ENCODE measurements around the gene MATN3. TPM values are rescaled to one million over a fixed set of nuclear protein-coding genes. Genes with fewer than 3 reads are reported as not detected.
A peak's percentile ranks its signal among the peaks of the same experiment; 100 is the strongest.

MATN3 gene
- not detected for polyA plus RNA-seq

DNA sequence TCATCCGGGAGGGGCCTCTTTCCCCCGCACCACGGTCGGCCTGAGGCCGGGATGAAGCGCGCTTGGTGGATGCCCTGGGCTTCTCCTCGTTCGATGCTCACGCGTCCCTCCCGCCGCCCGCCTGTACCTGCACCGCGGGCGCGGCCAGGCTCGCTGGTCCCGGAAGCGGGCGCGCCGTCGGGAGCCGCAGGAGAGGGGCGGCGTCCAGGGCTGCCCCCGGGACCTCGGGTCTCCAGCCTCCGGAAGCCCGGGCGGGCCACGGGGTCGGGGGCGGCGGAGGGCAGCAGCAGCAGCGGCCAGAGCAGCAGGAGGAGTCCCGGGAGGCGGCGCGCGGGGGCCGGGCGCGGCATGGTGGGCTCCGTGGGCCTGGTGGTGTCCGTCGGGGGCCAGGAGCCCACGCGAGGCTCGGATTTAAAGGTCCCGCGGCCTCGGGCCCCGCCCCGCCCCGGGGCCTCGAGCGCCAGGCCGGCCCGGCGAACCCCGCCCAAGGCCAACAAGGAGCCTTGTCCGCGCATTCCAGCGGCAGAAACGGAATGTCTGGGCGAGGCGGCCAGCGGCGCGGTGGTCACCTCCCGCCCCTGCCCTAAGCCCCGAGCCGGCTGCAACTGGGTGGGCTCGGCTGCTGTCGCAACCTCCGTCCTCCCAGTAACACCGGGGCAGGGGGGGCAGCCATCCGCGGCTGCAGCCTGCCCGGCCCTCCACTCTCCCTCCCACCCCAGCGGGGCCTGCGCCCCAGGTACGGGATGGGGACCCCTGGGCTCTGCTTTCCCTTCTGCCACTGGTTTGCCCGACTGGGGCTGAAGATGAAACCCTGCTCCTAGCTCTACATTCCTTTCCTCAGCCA, at the start of gene MATN3:
Gene MATN3, minus strand, starts transcription at position 387 of the 844 bp plus-strand sequence. Its CDS starts 37 bp downstream, at position 350.
- Mint-ChIP-seq H3K9me3 (no peaks in the 10 kb centered on the region), H3K4me1 (peaks cover 13 to 15% of the 10 kb centered on the region in 2 donors), H3K36me3 (no peaks in the 10 kb centered on the region), H3K4me3 (peak within 1 kb of the TSS; percentile 68 to 84 (median 79)), H3K27ac (no peak within 1 kb of the TSS), H3K27me3 (ENCODE audit: low read depth in 3 of 3) (peaks cover 12 to 31% (median 19%) of the 10 kb centered on the region in 3 donors)
- DNase-seq, result no peak

DNA sequence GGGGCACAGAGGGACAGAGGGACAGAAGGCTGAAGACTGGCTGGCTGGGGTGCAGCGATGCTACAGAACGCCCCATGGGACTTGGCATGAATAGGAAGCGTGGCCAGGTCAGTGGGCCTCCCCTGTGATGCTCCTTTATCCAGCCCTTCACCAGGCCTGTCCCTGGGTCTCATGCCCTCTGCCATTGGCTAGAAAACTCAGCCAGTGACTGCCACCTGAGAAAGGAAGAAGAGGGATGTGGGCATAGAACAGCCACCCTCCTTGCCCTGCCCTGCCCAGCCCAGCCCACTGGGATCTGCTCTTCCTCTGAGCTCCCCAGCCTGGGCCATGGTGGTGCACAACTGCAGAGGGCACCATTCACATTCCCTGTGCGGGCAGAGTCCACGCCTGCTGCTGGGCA, 49.5 kb upstream of the MATN3 start:
- peaks cover 4 to 8% (median 7%) of the 10 kb centered on the region in 3 donors for H3K27me3 Mint-ChIP-seq (ENCODE audit: low read depth in 3 of 3)
- no peaks in the 10 kb centered on the region for H3K4me1 Mint-ChIP-seq
- H3K9me3 Mint-ChIP-seq, result no peaks in the 10 kb centered on the region
- DNase-seq, result no peak
- no peak overlapping the region for H3K4me3 Mint-ChIP-seq
- H3K27ac Mint-ChIP-seq, result no peak overlapping the region
- no peaks in the 10 kb centered on the region for H3K36me3 Mint-ChIP-seq

DNA sequence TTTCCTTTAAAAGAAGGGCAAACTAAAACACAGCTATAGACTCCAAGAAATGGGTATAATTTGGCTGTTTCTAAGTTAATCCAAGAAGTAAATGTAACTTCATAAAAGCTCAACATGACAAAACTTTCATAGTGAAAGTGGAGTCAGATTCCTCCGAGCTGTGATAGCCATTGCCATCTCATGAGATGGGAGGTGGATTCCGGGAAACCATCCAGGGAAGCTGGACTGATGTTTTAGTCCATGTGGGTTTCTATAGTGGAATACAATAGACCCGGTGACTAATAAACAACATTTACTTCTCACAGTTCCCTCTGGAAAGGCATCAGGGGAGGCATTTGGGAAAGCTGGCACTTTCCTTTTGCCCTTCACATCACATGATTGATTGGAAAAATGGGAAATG, 49.0 kb upstream of the MATN3 start:
- Mint-ChIP-seq H3K27me3 (ENCODE audit: low read depth in 3 of 3) (peaks cover 5 to 12% (median 7%) of the 10 kb centered on the region in 3 donors), H3K9me3 (no peaks in the 10 kb centered on the region), H3K4me1 (no peaks in the 10 kb centered on the region), H3K36me3 (no peaks in the 10 kb centered on the region), H3K27ac (no peak overlapping the region), H3K4me3 (no peak overlapping the region)
- DNase-seq, result no peak

DNA sequence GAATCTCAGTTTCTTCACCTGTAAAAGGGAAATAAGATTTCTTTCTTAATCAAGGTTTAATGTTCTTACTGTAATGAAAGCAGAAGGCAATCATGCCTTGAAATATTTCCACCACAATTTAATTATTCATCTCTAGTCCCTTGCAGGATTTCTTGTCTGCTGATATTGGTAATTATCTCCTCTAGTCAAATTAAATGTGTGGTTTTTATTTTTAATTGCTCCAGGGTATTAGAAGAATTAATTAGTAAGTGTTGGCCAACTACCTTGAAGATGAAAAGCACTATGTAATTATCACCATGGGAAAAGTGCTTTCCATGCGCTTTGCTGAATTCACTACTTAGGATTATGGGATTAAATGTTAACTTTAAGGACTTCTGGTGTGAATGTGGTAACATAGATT, 47.6 kb upstream of the MATN3 start:
- no peaks in the 10 kb centered on the region for H3K36me3 Mint-ChIP-seq
- no peaks in the 10 kb centered on the region for H3K9me3 Mint-ChIP-seq
- H3K4me1 Mint-ChIP-seq, result no peaks in the 10 kb centered on the region
- no peak overlapping the region for H3K4me3 Mint-ChIP-seq
- peaks cover 7 to 13% (median 7%) of the 10 kb centered on the region in 3 donors for H3K27me3 Mint-ChIP-seq (ENCODE audit: low read depth in 3 of 3)
- no peak for DNase-seq
- no peak overlapping the region for H3K27ac Mint-ChIP-seq

GRCh38 chr2:20057268-20057667, 44.8 kb upstream of the MATN3 start:
- H3K27ac Mint-ChIP-seq, result no peak overlapping the region
- H3K36me3 Mint-ChIP-seq, result no peaks in the 10 kb centered on the region
- DNase-seq, result no peak
- no peaks in the 10 kb centered on the region for H3K9me3 Mint-ChIP-seq
- H3K4me1 Mint-ChIP-seq, result no peaks in the 10 kb centered on the region
- H3K4me3 Mint-ChIP-seq, result no peak overlapping the region
- peaks cover 7 to 18% (median 9%) of the 10 kb centered on the region in 3 donors for H3K27me3 Mint-ChIP-seq (ENCODE audit: low read depth in 3 of 3)

DNA sequence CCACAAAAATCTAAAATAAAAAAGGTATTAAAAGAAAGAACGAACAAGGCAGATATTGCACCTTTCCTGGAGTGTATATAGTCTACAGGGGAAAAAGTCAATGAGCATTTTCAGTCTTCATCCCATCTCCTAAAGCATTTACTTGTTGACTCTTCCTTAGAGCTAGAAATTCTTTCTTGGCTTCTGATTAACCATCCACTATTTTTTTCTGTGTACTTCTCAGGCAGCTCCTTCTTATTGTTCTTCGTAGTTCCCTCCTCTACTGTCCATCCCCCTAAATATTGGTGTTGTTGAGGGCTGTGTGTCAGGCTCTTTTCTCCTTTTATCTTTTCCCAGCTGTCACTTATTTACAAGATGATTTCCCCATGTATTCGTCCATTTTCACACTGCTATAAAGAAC, 42.5 kb upstream of the MATN3 start:
- Mint-ChIP-seq H3K36me3 (no peaks in the 10 kb centered on the region), H3K27me3 (ENCODE audit: low read depth in 3 of 3) (peaks cover 10 to 23% (median 15%) of the 10 kb centered on the region in 3 donors), H3K9me3 (no peaks in the 10 kb centered on the region), H3K4me1 (peaks cover 8 to 9% of the 10 kb centered on the region in 2 donors), H3K4me3 (no peak overlapping the region), H3K27ac (no peak overlapping the region)
- no peak for DNase-seq

GRCh38 chr2:20054119-20054518, 41.7 kb upstream of the MATN3 start:
- H3K4me1 Mint-ChIP-seq, result peaks cover 16 to 17% of the 10 kb centered on the region in 2 donors
- no peaks in the 10 kb centered on the region for H3K9me3 Mint-ChIP-seq
- no peak overlapping the region for H3K27ac Mint-ChIP-seq
- no peak for DNase-seq
- no peak overlapping the region for H3K4me3 Mint-ChIP-seq
- no peaks in the 10 kb centered on the region for H3K36me3 Mint-ChIP-seq
- H3K27me3 Mint-ChIP-seq (ENCODE audit: low read depth in 3 of 3), result peaks cover 11 to 23% (median 15%) of the 10 kb centered on the region in 3 donors

- H3K9me3 Mint-ChIP-seq, result no peaks in the 10 kb centered on the region
- no peaks in the 10 kb centered on the region for H3K36me3 Mint-ChIP-seq
These were observed 40.4 kb upstream of the MATN3 start for GRCh38 chr2:20052861-20053281.

DNA sequence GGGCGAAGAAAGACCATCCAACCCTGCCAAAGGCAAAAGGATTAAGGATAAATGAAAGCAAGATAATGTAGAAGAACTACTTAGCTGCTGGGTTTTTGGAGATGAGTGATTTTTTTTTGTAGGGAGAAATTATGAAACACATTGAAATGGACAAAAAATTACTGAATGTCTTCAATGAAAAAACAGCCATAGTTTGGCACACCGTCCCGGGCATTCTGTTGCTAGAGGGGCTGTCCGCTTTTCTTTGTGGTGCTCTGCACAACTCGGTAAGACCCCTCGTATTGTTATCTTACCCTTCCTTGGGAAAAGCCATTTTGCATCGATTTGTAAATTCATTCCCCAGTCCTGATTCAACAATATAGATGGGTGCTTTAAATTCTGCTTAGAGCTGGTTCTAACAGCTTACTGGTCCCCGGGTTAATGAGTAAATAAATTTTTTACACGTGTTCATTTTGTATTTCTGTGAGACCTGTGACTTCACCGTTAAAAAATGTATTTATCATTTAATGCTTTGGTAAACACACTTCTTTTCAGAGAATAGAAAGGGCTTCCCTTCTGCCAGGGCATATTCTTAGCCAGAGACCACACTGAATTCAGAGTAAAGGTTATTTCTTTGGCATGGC, 39.9 kb upstream of the MATN3 start:
- Mint-ChIP-seq H3K27ac (no peak overlapping the region), H3K9me3 (no peaks in the 10 kb centered on the region), H3K27me3 (ENCODE audit: low read depth in 3 of 3) (peaks cover 11 to 16% (median 13%) of the 10 kb centered on the region in 3 donors), H3K4me3 (no peak overlapping the region), H3K36me3 (no peaks in the 10 kb centered on the region), H3K4me1 (peaks cover 27 to 28% of the 10 kb centered on the region in 2 donors)
- no peak for DNase-seq

More at GRCh38 chr2:20052861-20053281, 40.4 kb upstream of the MATN3 start:
- no peak overlapping the region for H3K4me3 Mint-ChIP-seq
- peaks cover 11 to 21% (median 15%) of the 10 kb centered on the region in 3 donors for H3K27me3 Mint-ChIP-seq (ENCODE audit: low read depth in 3 of 3)
- no peak for DNase-seq
- peaks cover 25 to 28% of the 10 kb centered on the region in 2 donors for H3K4me1 Mint-ChIP-seq
- H3K27ac Mint-ChIP-seq, result no peak overlapping the region

DNA sequence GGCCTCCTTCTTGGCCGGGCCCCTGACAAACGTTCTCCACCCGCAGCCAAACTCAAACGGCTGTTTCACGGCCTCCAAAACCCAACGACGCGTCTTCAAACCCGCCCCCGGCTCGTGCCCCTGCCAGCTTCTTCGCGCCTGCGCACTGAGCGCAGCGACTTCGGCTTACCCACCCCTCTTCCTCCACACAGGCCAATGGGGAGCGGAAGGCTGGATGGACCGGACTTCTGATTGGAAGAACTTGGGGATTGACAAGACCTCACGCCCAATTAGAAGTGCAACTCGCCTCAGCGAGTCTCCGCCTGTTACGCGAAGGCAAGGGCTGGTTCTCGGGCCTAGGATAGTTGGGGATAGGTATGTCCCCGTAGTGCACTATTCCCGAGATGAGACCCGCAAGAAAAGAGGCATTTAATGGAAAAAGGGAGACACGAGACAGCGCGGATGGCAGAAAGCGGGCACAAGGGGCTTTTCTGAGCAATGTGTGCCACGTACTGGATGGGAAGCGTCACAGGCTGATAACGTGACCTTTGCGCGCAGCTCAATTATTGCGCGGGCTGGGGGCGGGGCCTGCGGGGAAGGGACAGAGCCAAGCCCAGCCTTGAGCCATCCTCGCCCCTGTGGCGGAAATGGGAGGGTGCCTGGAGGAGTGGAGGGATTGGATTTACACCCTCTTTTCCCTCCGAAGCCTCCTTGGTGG, 39.2 kb upstream of the MATN3 start, which contains the start of gene LAPTM4A:
Gene LAPTM4A, minus strand, starts transcription at position 97 of the 697 bp plus-strand sequence. CDS start 108 bp downstream, outside the sequence.
- peaks cover 8 to 16% (median 12%) of the 10 kb centered on the region in 3 donors for H3K27me3 Mint-ChIP-seq (ENCODE audit: low read depth in 3 of 3)
- no peaks in the 10 kb centered on the region for H3K36me3 Mint-ChIP-seq
- DNase-seq, result peak; percentile 98
- no peak within 1 kb of the TSS for H3K4me3 Mint-ChIP-seq
- no peak within 1 kb of the TSS for H3K27ac Mint-ChIP-seq
- no peaks in the 10 kb centered on the region for H3K9me3 Mint-ChIP-seq
- peaks cover 28 to 29% of the 10 kb centered on the region in 2 donors for H3K4me1 Mint-ChIP-seq

DNA sequence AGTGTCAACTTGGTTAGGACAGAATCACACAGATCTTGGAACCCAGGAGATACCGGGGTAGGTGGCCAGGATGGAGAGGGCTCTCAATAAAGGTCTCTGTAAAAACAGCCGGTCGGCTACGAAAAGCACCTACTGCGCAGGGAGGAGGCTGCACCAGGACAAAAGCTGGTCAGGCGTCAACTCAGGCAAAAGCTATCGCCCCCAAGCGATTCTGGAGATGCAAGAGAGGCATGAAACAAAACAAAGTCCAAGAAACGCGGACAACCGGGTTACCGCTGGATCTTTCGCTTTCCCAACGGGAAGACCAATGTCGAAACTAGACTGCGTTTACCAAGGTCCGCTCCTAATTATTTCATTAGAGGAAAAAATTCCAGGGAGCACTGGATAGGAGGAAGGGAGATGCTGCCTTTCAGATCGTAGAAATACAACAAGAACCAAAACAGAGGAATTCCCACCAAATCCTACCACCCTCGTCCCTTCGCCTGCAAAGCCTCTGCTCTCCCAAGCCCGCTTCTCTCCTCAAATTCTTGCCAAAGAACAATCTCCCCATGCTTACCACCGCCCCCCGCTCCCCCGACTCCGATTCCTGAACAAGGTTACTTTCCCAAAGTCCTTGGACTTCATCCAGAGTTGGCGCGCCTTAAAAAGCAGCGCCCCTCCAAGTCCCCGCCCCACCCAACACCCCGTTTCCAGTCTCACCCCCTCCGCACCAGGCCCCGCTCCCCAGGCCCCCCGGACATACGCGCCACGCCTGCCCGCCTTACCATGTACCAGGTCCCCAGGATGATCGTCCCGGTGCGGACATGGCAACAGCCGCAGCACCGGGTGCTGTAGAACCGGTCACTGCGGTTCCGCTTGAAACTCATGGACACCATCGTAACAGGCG, 38.4 kb upstream of the MATN3 start:
- peaks cover 4 to 15% (median 10%) of the 10 kb centered on the region in 3 donors for H3K27me3 Mint-ChIP-seq (ENCODE audit: low read depth in 3 of 3)
- no peak overlapping the region for H3K4me3 Mint-ChIP-seq
- H3K27ac Mint-ChIP-seq, result no peak overlapping the region
- peaks cover 28 to 29% of the 10 kb centered on the region in 2 donors for H3K4me1 Mint-ChIP-seq
- H3K36me3 Mint-ChIP-seq, result no peaks in the 10 kb centered on the region
- DNase-seq, result peak in 2 of 3 donors; percentile 24 to 25
- no peaks in the 10 kb centered on the region for H3K9me3 Mint-ChIP-seq

- DNase-seq, result peak; percentile 56 to 63 (median 61)
- Mint-ChIP-seq H3K27me3 (ENCODE audit: low read depth in 3 of 3) (peaks cover 4 to 10% (median 10%) of the 10 kb centered on the region in 3 donors), H3K36me3 (no peaks in the 10 kb centered on the region), H3K27ac (no peak overlapping the region), H3K4me1 (peaks cover 29 to 33% of the 10 kb centered on the region in 2 donors), H3K4me3 (no peak overlapping the region), H3K9me3 (no peaks in the 10 kb centered on the region)
These were observed 37.7 kb upstream of the MATN3 start for GRCh38 chr2:20050104-20050645.

DNA sequence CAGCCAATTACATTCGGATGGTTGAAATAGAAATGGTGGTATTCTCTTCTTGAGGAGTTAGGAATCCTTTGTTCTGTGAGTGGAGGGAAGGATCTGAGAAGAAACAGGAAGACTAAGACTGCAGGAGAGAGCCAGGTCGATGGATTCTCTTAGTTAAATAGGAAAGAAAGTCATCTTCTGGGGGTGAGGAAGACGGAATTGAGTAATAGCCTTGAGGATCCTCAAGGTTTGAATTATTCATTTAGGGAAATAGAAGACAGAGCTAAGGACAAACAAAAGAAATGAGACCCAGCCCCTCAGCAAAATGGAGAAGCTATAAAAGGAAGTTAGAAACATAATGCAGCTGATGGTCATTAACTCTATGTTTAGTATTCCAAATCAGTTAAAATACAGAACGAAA, 37.2 kb upstream of the MATN3 start:
- Mint-ChIP-seq H3K4me1 (peaks cover 29 to 33% of the 10 kb centered on the region in 2 donors), H3K27me3 (ENCODE audit: low read depth in 3 of 3) (peaks cover 4 to 7% (median 6%) of the 10 kb centered on the region in 3 donors), H3K9me3 (no peaks in the 10 kb centered on the region), H3K4me3 (no peak overlapping the region), H3K36me3 (no peaks in the 10 kb centered on the region), H3K27ac (no peak overlapping the region)
- peak in 1 of 3 donors; percentile 2 for DNase-seq

All from immature natural killer cell (primary cell).